HG03354 (cell line): Measurements from ENCODE around the gene MSL3.

Source experiments
- ATAC-seq: cut with Tn5 transposase; IDR thresholded peaks from one replicate; pipeline ENCODE4 v1.9.1; 2021; ENCODE audit warnings: mild to moderate bottlenecking; ENCODE audit not compliant: unreplicated experiment, poor library complexity, severe bottlenecking

Gene MSL3

GRCh38 chrX:11757719-11758399, at the start of gene MSL3:
Gene MSL3 (plus strand): TSS chrX:11758237. CDS start chrX:11758264, 27 bp downstream.
- ATAC-seq, result peak; percentile 17

- ATAC-seq, result no peak
Measured at GRCh38 chrX:11722304-11722703, 35.7 kb upstream of the MSL3 start.

GRCh38 chrX:11724122-11725017, 33.7 kb upstream of the MSL3 start:
- ATAC-seq, result peak; percentile 81

GRCh38 chrX:11725631-11726442, 32.2 kb upstream of the MSL3 start:
- ATAC-seq, result no peak

- no peak for ATAC-seq
Measured at GRCh38 chrX:11728556-11728955, 29.5 kb upstream of the MSL3 start.

GRCh38 chrX:11733614-11734013, 24.4 kb upstream of the MSL3 start:
- ATAC-seq, result peak; percentile 69

- ATAC-seq, result peak; percentile 68
Measured at GRCh38 chrX:11739776-11740175, 18.3 kb upstream of the MSL3 start.

- ATAC-seq, result no peak
Measured at GRCh38 chrX:11740794-11741193, 17.2 kb upstream of the MSL3 start.

- no peak for ATAC-seq
Measured at GRCh38 chrX:11741574-11741973, 16.5 kb upstream of the MSL3 start.

GRCh38 chrX:11745881-11746280, 12.2 kb upstream of the MSL3 start:
- ATAC-seq, result no peak

- no peak for ATAC-seq
Measured at GRCh38 chrX:11750046-11750445, 8.0 kb upstream of the MSL3 start.

GRCh38 chrX:11750694-11751093, 7.3 kb upstream of the MSL3 start:
- no peak for ATAC-seq

- ATAC-seq, result peak; percentile 54
Measured at GRCh38 chrX:11751261-11751660, 6.8 kb upstream of the MSL3 start.

- no peak for ATAC-seq
Measured at GRCh38 chrX:11753668-11754067, 4.4 kb upstream of the MSL3 start.

- ATAC-seq, result no peak
Measured at GRCh38 chrX:11754958-11755645, 2.9 kb upstream of the MSL3 start.

GRCh38 chrX:11755724-11756123, 2.3 kb upstream of the MSL3 start:
- ATAC-seq, result no peak

- no peak for ATAC-seq
Measured at GRCh38 chrX:11756354-11757318, 1.4 kb upstream of the MSL3 start.

GRCh38 chrX:11757397-11757718, 679 bp upstream of the MSL3 start:
- ATAC-seq, result peak; percentile 0
